Endothelial cell (in vitro differentiated cells): ENCODE results near the gene MED19. TPM values are rescaled to one million over a fixed set of nuclear protein-coding genes. Genes with fewer than 3 reads are reported as not detected.
"Not testable (repeated sequence)": the region's sequence is repeated elsewhere in the genome, so short reads cannot be mapped to it uniquely, and the experiment has no call there.

Source experiments
- DNase-seq: peaks from one replicate; pipeline ENCODE4 v3.0.0; 2021; ENCODE audit warnings: low spot score
- H3K27ac Mint-ChIP-seq: one replicate; pipeline ENCODE4 v1.8.0; 2021; ENCODE audit warnings: mixed read lengths, inconsistent platforms; ENCODE audit not compliant: unreplicated experiment
- H3K27me3 Mint-ChIP-seq: one replicate; pipeline ENCODE4 v1.8.0; 2021; ENCODE audit warnings: mild to moderate bottlenecking, moderate library complexity, mixed read lengths, inconsistent platforms; ENCODE audit not compliant: unreplicated experiment
- H3K36me3 Mint-ChIP-seq: one replicate; pipeline ENCODE4 v1.8.0; 2021; ENCODE audit warnings: mild to moderate bottlenecking, low read depth, mixed read lengths, inconsistent platforms; ENCODE audit not compliant: unreplicated experiment
- H3K4me1 Mint-ChIP-seq: one replicate; pipeline ENCODE4 v1.8.0; 2021; ENCODE audit warnings: mild to moderate bottlenecking, mixed read lengths, inconsistent platforms; ENCODE audit not compliant: unreplicated experiment
- H3K4me3 Mint-ChIP-seq: one replicate; pipeline ENCODE4 v1.8.0; 2021; ENCODE audit warnings: mild to moderate bottlenecking, mixed read lengths, inconsistent platforms; ENCODE audit not compliant: unreplicated experiment
- H3K9me3 Mint-ChIP-seq: one replicate; pipeline ENCODE4 v1.8.0; 2021; ENCODE audit warnings: mixed read lengths, inconsistent platforms; ENCODE audit not compliant: unreplicated experiment
- total RNA-seq: library from RNA; stranded (reverse); fragmentation: NEBNext Ultra II Directional; extraction: Animal tissue kit (Norgen Biotek cat#: 25700); gene quantifications from one replicate; pipeline ENCODE4 v1.2.1, GENCODE V29; 2021; ENCODE audit not compliant: unreplicated experiment
- TF ChIP-seq, protein P1 (sequence below): fragments of 200-600 bp; sonication (generic); IDR thresholded peaks from one replicate; pipeline ENCODE4 v1.5.0; 2021; ENCODE audit warnings: antibody characterized with exemption; ENCODE audit not compliant: unreplicated experiment

Gene MED19
- total RNA-seq, 1 donor from 2014 or later = 20.5 TPM

DNA sequence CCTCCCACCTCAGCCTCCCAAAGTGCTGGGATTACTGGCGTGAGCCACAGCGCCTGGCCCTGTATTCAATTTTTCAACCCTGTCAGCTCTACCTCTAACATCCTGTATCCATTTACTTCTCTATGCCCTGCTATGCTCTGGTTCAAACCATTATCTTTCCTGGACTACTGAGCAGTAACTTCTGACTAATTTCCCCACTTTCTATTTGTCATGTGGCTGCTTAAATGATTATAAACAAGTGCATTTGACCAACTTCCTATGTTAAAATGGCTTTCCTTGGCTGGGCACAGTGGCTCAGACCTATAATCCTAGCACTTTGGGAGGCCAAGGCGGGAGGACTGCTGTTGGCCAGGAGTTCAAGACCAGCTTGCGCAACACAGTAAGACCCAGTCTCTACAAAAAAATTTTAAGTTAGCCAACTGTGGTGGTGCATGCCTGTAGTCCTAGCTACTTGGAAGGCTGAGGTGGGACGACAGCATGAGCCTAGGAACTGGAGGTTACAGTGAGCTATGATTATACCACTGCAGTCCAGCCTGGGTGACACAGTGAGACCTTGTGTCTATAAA is 2.1 kb downstream of the MED19 start:
- Mint-ChIP-seq H3K9me3 (no peaks in the 10 kb centered on the region), H3K4me3 (no peak overlapping the region), H3K36me3 (peaks cover 4% of the 10 kb centered on the region), H3K4me1 (peaks cover 25% of the 10 kb centered on the region), H3K27me3 (peaks cover 5% of the 10 kb centered on the region), H3K27ac (no peak overlapping the region)
- no peak for DNase-seq
- TF ChIP-seq, protein P1, sequence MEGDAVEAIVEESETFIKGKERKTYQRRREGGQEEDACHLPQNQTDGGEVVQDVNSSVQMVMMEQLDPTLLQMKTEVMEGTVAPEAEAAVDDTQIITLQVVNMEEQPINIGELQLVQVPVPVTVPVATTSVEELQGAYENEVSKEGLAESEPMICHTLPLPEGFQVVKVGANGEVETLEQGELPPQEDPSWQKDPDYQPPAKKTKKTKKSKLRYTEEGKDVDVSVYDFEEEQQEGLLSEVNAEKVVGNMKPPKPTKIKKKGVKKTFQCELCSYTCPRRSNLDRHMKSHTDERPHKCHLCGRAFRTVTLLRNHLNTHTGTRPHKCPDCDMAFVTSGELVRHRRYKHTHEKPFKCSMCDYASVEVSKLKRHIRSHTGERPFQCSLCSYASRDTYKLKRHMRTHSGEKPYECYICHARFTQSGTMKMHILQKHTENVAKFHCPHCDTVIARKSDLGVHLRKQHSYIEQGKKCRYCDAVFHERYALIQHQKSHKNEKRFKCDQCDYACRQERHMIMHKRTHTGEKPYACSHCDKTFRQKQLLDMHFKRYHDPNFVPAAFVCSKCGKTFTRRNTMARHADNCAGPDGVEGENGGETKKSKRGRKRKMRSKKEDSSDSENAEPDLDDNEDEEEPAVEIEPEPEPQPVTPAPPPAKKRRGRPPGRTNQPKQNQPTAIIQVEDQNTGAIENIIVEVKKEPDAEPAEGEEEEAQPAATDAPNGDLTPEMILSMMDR = no peak

DNA sequence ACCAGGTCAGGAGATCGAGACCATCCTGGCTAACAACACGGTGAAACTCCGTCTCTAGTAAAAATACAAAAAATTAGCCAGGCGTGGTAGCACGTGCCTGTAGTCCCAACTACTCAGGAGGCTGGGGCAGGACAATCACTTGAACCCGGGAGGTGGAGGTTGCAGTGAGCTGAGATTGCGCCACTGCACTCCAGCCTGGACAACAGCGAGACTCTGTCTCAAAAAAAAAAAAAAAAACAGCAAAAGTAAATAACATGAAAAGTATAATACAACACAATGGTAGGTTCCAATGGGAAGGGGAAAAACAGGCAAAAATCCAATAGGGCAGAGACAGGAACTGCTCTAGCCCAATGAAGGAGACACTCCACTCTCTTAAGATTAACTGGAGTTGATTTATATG is 6.6 kb downstream of the MED19 start:
- not testable (repeated sequence) for H3K4me3 Mint-ChIP-seq

DNA sequence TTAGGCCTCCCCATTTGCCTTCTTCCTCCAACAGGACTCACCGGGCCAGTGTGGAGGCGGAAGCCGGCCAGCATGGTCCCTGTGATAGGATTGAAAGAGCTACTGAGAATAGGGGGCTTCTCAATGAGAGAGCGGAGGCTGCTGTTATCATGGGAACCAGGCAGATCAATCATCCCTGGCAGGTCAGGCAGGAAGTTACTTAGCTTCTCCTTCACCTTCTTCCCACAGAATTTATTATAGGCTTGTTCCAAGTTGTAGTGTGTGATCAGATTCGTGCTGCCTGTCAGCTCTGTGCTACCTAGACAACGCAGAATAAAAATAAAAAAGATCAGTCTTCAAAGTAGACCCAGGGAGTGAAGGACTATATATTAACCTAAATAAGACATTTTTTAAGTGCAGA is 7.1 kb downstream of the MED19 start:
- Mint-ChIP-seq H3K4me3 (no peak overlapping the region), H3K4me1 (no peaks in the 10 kb centered on the region), H3K27me3 (no peaks in the 10 kb centered on the region), H3K27ac (no peak overlapping the region), H3K9me3 (no peaks in the 10 kb centered on the region), H3K36me3 (peaks cover 17% of the 10 kb centered on the region)
- TF ChIP-seq, protein P1 = no peak
- DNase-seq = no peak

More for the DNA sequence above, 6.6 kb downstream of the MED19 start:
- not testable (repeated sequence) for H3K27me3 Mint-ChIP-seq, DNase-seq, H3K4me1 Mint-ChIP-seq, H3K27ac Mint-ChIP-seq, H3K9me3 Mint-ChIP-seq
- H3K36me3 Mint-ChIP-seq = peaks cover 18% of the 10 kb centered on the region

DNA sequence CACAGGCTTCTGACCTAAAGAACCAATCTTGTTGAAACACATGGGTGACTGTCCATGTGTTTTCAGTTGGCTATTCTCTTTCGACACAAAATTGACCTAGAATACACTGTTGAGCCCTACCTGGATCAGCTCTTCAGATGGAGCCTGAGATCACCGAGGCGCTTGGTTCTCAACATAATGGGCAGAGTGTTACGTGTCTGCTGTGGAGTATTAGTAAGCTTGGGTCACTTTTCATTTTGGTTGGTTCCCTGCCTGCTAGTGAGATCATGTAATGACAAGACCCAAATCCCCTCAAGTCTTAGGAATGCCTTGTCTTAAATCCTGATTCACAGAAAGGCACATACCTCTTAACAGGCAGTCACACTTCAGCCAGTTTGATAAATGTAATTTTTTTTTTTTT is 8.7 kb downstream of the MED19 start:
- Mint-ChIP-seq H3K27me3 (no peaks in the 10 kb centered on the region), H3K9me3 (no peaks in the 10 kb centered on the region), H3K36me3 (peaks cover 31% of the 10 kb centered on the region), H3K4me1 (no peaks in the 10 kb centered on the region), H3K27ac (no peak overlapping the region), H3K4me3 (no peak overlapping the region)
- TF ChIP-seq, protein P1 = no peak
- DNase-seq = no peak

DNA sequence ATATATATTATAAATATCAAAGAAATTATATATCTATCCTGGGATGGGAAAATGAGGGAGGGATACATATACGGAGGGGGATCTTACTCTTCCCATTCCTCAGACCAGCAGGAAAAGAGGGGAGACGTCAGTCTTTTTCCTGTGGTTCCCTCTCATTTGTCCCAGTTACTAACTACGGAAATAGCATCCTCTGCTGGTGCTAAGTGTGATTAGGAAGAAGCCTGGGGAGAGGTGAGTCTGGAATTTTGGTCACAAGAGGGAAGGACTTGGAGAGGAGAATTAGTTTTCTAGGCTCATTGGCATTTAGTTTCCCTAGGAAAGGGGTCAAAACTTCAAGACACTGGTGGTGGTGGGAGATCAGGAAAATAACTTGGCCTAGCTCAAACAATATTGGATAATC is 11.6 kb downstream of the MED19 start:
- no peak overlapping the region for H3K4me3 Mint-ChIP-seq
- H3K36me3 Mint-ChIP-seq = peaks cover 43% of the 10 kb centered on the region
- H3K9me3 Mint-ChIP-seq = no peaks in the 10 kb centered on the region

More for the DNA sequence above, 11.6 kb downstream of the MED19 start:
- Mint-ChIP-seq H3K27me3 (no peaks in the 10 kb centered on the region), H3K4me1 (no peaks in the 10 kb centered on the region), H3K27ac (no peak overlapping the region)
- DNase-seq = no peak
- TF ChIP-seq, protein P1 = no peak
